GM12864 (cell line): ENCODE results near the gene KIAA1755.

Experiments
- DNase-seq: peaks from one replicate; pipeline ENCODE4 v3.0.0-alpha.2; 2011; ENCODE audit warnings: low read depth
- H3K4me3 ChIP-seq: 2 replicates; pipeline ENCODE4 v1.5.1; 2011; ENCODE audit warnings: mild to moderate bottlenecking, low read depth, low read length, control low read depth
- CTCF ChIP-seq: IDR thresholded peaks from 2 replicates; pipeline ENCODE4 v1.5.1; 2011; ENCODE audit warnings: low read depth, mild to moderate bottlenecking, moderate library complexity, low read length, control low read depth, inconsistent platforms; ENCODE audit errors: missing control alignments

Gene KIAA1755

GRCh38 chr20:38297916-38298674 lies 37.6 kb upstream of the KIAA1755 start:
- H3K4me3 ChIP-seq = no peak overlapping the region
- TF ChIP-seq CTCF = no peak
- DNase-seq = no peak

DNA sequence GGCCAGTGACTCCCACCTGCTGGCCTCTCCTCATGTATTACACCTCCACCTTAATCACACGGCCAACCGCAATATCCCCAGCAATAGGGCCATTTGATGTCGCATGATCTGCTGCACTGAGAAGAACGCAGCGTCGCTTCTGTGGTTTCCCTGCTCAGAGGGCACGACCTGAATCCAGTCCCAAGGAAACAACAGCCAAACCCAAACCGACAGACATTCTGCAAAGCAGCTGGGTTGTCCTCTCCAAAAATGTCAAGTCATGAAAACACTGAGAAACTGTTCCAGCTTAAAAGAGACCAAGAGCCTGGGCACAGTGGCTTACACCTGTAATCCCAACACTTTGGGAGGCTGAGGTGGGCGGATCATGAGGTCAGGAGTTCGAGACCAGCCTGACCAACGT lies 35.9 kb upstream of the KIAA1755 start:
- no peak for TF ChIP-seq CTCF
- DNase-seq = no peak
- H3K4me3 ChIP-seq = no peak overlapping the region

DNA sequence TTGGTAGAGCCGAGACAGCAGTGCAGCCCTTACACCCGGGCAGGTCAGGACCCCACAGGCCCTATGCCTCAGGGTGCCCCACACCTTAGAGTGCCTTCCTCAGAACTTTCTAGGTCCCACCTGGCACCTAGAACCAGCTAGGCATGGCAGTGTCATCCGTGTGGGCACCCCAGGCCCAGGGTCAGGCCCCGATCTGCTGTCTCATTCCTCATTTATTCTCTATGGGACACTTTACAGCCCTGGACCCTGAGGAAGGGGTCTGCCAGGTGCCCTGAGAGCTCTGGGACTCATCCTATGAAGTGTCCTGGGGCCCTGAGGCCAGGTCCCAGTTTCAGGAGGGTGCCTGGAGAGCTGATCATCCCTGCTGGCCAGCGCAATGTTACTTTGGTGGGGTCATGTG lies 35.3 kb upstream of the KIAA1755 start:
- TF ChIP-seq CTCF = no peak
- DNase-seq = no peak
- no peak overlapping the region for H3K4me3 ChIP-seq

DNA sequence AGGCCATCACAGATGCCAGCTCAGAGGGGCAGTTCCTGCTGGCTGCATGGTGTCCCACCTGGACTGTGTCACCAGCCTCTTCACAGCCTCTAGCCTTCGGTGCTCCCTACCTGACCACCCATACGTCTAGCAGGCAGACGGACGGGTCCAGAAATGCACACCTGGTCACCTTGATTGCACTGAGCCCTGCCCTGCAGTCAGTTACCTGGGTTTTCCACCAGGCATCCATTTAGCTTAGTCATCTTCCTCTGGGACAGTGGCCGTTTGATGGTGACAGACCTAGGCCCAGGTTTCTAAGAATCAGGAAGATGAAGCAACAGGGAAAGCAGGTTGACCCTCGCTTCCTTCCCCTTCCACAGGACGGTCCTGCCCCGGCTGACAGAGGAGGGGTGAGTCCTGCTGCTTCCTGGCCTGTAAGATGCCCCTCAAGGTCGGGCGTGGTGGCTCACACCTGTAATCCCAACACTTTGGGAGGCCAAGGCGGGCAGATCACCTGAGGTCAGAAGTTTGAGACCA lies 33.6 kb upstream of the KIAA1755 start:
- no peak for DNase-seq
- TF ChIP-seq CTCF = no peak
- no peak overlapping the region for H3K4me3 ChIP-seq

- no peak for TF ChIP-seq CTCF
- no peak for DNase-seq
- no peak overlapping the region for H3K4me3 ChIP-seq
These were observed 33.0 kb upstream of the KIAA1755 start for GRCh38 chr20:38293491-38294065.

GRCh38 chr20:38291966-38292365 lies 31.4 kb upstream of the KIAA1755 start:
- H3K4me3 ChIP-seq = no peak overlapping the region
- no peak for TF ChIP-seq CTCF
- no peak for DNase-seq
